GM19099 (cell line): ENCODE measurements around the gene AFF2.

Experiments
- POLR2A ChIP-seq: IDR thresholded peaks from 3 replicates; pipeline ENCODE4 v1.6.1; 2011; ENCODE audit warnings: low read depth; ENCODE audit not compliant: insufficient read length; ENCODE audit errors: extremely low read depth

AFF2 gene

DNA sequence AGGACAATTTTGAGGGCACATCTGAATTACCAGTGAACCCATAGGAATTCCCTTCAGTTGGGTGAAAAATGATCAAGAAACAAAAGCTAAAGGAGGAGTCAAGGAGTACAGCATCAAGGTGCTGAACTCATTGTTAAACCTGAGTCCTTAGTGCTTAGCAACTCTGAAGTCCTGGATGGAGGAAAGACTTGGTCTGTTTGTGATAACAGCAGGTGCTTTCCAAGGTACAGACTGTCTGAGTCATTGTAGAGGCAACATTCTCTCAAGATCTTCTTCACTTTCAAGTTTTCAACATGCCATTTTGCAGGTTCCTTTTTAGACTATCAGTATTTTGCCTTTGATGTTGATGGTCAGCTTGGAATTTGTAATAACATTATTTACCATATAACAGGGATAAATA lies 293.9 kb downstream of the AFF2 start:
- TF ChIP-seq POLR2A: no peak

DNA sequence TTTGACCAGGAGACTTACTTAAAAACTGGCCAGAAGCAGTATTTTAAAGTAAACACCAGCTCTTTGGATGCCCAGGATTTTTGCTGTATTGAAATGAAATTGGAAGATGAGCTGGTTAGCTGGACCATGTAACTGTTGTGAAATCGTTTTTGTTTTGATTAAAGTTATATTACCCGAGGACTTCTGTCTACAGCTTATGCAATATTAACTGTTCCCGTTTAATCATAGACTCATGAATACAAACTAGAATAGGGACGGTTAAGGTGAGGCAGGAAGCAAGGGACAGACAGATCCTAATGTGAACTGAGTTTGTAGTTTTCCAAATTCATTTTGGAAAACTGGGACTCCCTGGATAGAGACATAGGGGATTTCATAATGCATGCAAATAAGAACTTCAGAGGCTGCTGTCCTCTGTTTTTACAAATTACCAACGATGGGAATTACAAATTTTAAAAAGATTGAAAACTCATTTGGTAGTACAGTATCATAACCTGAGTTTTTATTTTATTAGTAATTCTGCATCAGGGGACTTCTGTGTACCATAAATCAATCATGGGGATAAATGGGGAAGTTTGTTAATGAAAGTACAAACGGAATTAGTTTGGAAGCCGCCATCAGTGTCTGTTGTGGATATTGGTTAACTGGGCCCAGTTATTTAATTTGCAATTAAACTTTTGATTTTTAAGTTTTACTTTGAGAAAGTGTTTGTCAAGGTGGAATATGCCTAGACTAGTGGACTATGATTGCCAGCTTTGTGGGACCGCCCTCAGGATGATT lies 304.4 kb downstream of the AFF2 start:
- TF ChIP-seq POLR2A: no peak

DNA sequence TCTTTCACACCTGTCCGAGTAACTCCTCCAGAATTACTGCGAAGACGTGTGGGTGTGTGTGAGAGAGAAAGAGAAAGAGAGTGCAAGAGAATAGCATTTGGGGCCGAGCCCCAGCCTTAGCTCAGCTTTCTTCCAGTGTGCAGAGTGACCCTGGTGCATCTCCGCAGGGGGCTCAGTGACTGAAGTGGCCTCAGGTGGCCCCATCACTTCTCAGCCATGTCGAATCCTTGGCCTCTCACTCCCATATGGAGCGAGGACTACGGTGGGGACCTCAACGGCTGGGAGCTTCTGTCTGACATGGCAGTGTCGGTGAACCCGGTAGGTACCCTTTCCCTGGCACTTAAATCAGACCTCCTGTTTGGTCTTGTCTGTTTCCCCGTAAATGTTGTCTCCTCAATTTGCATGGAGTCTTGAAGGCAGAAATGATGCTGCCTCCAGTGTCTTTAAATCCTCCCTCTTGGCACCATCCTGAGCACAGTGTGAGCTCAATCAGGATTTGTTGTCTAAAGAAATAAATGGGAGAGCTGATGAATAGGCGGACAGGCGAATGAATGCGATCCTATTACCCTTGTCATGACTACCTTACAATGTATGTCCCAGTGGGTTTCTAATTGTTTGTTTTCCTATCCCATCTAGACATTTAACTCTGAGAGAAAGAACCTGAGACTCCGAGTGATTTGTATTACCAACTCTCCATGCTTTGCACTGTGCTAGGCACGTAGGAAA lies 305.9 kb downstream of the AFF2 start:
- TF ChIP-seq POLR2A: no peak

DNA sequence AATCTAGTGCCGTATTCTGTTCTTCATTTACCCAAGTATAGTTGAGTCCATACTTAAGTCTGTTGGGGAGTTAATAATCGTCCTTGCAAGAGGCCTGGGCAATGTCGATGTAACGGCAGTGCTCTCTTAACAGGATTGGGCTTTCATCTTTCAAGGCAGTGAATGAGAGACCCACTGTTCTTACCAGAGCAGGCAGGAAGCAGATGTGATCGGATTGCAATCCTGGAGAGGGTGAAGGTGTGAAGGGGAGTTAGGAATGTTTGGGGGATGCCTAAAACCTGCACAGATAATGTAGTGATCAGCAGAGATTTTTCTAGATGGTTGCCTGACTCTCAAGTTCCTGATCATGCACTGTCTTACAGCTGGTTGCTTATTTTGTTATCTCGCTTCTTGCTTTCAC lies 308.4 kb downstream of the AFF2 start:
- TF ChIP-seq POLR2A: no peak

DNA sequence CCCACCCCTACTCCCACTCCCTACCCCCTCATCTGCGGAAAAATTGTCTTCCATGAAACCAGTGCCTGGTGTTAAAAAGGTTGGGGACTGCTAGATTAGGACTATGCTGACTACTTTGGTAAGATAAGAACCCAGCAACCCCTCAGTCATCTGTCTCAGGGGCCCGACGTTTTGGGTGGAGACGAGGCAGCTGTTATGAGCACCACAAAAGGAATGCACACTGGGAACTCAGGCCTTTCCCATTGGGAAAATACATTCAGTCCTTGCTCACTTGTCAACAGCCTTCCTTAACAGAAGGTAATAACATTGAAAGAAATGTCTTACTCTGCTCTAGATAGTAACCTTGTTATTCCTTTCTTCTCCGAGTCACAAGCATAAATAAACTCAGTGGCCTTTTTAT lies 310.8 kb downstream of the AFF2 start:
- no peak for TF ChIP-seq POLR2A

DNA sequence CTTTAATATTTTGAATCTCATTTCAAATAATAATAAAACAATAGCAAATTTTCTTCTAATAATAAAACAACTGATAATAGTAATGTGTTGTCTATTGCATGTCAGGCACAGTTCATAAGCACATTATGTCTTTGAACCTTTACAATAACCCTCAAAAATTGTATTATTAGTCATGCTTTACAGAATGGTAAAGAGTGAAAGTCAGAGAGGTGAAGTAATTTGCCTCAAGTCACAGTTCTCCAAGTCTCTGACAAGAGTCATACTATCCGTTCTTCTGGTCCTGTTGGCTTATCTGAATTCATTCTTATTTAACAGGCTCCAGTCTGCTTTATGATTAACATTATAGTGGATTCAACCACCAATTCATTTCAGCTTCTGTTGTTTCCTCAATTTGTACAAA lies 313.0 kb downstream of the AFF2 start:
- TF ChIP-seq POLR2A: no peak

DNA sequence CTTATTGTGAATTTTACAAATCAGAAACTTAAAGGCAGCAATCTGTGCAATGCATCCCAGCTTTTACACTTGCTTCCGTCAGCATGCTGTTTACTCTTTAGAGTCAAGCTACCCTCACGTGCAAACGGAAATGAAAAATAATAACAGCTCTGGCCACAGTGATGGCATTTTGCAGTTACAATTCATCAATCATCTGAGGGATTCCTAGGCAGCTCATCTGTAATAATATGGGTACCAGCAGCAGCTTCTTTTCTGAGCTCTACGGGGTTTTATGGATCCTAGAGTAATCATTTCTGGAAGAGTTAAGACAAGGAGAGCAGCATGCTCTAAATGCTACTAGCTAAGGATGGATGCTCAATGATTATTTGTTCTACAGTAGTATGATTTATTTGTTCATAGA lies 313.6 kb downstream of the AFF2 start:
- TF ChIP-seq POLR2A: no peak

DNA sequence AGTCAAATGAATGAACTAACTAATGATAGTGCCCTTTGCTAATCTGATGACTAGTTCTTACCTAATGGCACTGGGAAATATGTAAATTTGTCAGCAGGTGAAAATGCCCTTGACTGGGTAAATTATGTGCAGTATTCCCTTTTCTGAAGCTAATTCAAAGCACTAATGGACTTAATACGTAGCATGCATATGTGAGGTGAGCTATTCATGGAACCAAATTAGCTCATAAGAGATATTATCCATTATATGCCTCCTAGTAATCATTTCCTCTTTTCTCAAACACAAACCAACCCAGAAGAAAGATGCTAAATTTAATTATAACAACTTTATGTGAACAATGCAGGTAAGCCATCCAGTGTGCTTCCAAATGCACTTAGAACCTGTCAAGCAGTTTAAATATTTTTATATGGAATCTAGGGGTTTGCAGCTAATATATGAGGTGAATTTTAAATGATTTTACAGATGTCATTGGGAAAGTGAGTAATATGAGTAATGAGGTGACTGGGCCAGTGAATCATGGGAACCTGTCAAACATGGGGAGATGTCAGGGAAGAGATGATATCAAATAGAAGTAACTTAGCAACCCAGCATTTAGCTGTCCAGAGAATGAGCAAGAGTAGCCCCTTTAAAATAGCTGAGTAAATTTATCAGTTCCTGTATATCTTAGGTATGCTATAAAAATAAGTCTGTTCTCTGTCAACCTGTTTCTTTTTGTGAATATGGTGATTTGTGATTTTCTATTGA lies 315.0 kb downstream of the AFF2 start:
- TF ChIP-seq POLR2A: no peak

DNA sequence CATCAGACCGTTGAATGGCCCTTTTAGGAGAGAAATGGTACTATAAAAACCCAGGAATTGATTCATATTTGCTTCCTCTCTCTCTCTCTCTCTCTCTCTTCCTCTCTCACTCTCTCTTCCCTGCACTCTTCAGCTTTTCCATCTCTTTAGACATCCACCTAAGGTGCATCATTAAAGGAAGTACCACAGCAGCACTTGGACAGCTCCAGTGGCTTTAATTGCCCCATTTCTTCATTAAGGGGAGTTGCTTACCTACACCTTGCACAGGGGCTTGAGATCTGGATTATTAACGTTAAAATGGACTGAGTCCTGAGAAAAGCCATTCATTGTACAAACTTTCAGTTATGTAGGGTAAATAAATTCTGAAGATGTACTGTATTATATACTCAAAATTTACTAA lies 323.6 kb downstream of the AFF2 start:
- TF ChIP-seq POLR2A: no peak

DNA sequence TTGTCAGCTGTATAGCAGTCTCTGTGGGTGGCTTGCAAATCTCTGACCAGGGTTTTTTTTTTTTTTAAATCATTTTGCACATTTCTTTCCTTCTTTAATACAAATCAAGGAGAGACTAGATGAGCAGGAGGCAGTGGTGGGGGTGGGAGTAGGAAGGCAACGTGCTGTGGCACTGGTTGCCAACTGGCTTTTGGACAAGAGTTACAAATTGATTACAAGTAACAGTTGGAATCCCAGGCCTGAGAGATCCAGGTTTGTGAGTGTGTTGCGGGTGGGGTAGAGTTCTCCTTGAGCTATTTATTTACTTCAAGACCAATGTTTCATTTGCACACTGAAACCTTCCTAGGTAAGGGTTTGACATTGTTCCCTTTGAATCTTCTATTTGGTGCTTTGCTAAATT lies 325.3 kb downstream of the AFF2 start:
- TF ChIP-seq POLR2A: no peak

DNA sequence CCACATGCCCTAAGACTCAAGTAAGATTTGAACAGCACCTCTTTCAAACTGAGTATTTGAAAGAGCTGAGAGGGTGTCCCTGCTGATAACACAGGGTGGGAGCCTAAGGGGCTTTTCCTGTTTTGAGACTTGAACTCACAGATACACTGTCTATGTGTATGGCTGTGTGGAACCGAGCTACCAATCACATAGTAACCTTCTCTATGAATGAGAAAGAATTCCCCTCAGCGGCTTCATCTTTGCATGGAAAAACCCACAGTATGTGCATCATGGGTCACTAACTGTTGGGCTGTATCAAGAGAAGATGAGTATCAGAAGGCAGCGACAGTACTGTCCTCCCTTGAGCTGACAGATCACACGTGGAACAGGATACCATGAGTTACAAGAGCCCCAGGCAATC lies 336.3 kb downstream of the AFF2 start:
- no peak for TF ChIP-seq POLR2A

DNA sequence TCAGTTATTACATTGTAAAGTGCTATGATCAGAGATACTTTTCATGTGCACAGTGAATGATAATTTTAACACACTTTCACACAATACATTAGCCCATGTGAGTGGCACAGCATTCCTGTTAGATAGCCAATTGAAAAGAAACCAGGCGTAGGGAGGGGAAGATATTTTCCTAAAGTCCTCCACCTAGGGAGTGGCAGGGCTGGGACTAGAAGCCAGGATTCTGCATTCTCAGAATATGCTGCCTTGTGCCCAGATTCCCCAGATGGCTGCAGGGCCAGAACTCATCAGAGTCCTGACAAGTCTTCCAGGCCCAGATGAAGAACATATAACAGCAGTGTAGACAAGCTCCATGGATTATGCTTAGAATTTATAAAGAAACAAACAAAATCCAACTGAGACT lies 350.2 kb downstream of the AFF2 start:
- no peak for TF ChIP-seq POLR2A

DNA sequence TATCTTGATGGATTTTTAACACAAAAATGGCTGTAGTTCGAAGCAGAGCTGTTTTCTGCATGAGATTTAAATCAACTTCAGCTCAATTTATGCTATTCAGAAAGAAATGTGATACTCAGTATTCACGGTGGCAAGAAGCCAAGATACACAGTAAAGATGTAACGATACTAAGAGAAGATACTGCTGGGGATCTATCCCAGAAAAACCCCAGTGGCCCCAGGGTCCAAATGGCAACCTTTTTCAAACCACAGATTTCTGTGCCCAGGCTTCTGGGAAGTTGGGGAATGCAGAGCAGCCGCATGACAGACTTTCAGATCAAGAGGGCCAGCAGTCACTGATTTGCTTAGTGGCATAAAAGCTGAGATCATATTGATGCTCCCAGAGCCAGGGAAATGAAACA lies 353.9 kb downstream of the AFF2 start:
- TF ChIP-seq POLR2A: no peak

DNA sequence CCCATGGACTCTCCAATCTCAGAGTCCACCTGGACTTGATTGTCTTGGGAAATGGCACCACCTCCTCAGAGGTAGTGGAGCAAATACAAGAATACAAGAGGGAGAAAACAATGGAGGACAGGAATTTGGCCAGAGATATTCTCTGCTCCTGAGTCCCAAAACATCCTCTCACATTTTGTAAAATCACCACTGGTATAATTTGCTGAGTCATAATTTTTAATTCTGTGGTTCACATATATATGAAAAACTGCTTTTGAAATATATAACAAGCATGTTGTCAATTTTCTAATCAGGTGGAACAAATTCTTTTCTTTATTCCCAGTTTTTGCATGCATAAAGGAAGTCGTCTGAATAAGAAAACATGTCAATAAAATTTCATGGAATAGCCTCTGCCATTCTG lies 356.1 kb downstream of the AFF2 start:
- no peak for TF ChIP-seq POLR2A

DNA sequence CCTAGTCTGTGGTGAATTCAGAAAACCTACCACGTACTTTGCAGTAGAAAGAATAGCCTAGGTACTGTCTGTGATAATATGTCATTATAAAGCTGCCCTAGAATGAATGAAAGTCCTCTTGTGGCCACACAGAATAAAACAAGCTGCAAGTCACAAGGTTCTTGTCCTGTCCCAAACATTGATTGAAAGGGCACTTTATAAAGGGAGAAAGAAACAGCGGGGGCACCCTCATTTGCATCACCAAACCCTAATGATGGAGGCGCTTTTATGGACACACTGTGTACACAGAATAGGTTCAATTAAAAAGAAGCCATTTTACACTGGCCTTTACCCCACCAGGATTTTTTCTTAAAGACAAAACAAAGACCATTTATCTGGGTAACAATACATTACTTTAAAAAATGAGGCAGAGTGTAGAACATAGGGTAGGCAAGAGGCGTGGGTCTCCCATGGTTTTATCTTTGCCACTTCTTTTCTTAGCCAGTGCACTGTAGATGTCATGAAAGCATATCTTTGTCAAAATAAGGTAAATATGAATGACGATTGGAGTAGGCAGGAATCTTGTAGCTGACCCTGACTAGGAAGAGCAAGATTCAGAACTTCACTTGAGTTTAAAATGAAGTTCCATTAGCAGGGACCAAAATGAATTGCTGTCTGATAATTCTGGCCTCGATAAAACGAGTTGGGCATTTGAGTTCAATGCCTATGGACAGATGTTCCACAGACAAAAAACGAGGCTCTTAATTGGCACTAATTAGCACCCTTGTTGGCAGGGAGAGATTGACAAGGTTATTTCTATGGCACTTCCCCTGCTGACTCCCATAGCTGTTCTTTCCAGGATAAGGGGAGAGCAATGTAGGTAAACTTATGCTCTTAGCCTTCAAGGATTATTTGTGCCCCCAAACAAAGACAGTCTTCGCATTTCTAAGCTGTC lies 365.1 kb downstream of the AFF2 start:
- TF ChIP-seq POLR2A: no peak
